Ovary (tissue), 3 donors: ENCODE results near the gene ANK3.

Source experiments
- EP300 ChIP-seq: sonication (generic); formaldehyde crosslinking; IDR thresholded peaks from one replicate; pipeline ENCODE4 v1.6.1; 2017; ENCODE audit warnings: antibody characterized with exemption
- POLR2A ChIP-seq: fragments of 450-650 bp; IDR thresholded peaks from one replicate; pipeline ENCODE4 v1.6.1; 2017; ENCODE audit warnings: antibody characterized with exemption, mild to moderate bottlenecking, moderate library complexity
- TF ChIP-seq, protein P1 (sequence below), 3 donors: fragments of 450-650 bp in 2 of 3; fragments of 200-600 bp in 1 of 3; IDR thresholded peaks; one replicate each; pipeline versions ENCODE4 v1.5.1 to v1.8.0; 2016 to 2022; ENCODE audit warnings: antibody characterized with exemption in 3 of 3, mild to moderate bottlenecking in 1 of 3
- donor health status: DM: no; HTN: no; CAD: no.

DNA sequence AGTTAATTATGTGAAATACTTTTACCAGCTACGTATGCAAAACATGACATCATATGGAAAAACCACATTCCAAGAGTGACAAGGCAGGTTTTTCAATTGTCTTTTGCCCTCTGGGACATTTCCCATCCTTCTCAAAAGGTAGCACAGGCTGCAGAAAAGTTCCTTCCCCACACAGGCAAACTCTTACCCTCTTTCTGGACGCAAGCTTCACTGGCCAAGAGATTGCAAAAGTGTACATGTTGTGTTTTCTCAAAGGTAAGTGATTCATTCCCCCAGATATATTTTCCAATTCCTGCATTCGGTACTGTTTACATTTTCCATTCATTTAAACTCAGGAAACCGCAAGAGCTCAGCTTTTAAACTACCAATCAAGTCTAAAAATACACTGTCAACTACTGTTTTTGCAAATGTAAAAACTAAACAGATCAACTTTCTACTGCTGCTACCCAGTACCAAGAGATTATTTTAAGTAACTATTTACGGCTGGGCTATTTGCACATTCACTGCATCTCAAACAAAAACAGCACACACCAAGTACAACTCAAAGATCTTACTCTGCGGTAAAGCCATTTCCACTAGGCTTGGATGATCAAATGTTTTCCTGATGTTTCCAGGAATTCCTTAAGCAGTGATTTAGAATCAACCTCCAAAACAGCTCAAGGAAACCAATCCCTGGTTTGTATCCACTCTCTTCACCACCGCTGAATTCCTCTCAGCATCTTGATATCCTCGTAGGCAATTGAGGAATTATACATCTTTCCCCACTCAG is 249.7 kb downstream of the ANK3 start:
- TF ChIP-seq, protein P1, sequence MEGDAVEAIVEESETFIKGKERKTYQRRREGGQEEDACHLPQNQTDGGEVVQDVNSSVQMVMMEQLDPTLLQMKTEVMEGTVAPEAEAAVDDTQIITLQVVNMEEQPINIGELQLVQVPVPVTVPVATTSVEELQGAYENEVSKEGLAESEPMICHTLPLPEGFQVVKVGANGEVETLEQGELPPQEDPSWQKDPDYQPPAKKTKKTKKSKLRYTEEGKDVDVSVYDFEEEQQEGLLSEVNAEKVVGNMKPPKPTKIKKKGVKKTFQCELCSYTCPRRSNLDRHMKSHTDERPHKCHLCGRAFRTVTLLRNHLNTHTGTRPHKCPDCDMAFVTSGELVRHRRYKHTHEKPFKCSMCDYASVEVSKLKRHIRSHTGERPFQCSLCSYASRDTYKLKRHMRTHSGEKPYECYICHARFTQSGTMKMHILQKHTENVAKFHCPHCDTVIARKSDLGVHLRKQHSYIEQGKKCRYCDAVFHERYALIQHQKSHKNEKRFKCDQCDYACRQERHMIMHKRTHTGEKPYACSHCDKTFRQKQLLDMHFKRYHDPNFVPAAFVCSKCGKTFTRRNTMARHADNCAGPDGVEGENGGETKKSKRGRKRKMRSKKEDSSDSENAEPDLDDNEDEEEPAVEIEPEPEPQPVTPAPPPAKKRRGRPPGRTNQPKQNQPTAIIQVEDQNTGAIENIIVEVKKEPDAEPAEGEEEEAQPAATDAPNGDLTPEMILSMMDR (IDR thresholded peaks at IDR 0.05), result no peak
- TF ChIP-seq POLR2A, result no peak
- no peak for TF ChIP-seq EP300
